GM12801 (cell line): ENCODE measurements around the gene LCE1F.

Source experiments
- TF ChIP-seq, protein P1 (sequence below): IDR thresholded peaks from one replicate; pipeline ENCODE4 v1.5.1; 2011; ENCODE audit warnings: control low read depth; ENCODE audit not compliant: insufficient read length; ENCODE audit errors: extremely low read depth

LCE1F gene

GRCh38 chr1:152743371-152744145 lies 31.4 kb upstream of the LCE1F start:
- TF ChIP-seq, protein P1, sequence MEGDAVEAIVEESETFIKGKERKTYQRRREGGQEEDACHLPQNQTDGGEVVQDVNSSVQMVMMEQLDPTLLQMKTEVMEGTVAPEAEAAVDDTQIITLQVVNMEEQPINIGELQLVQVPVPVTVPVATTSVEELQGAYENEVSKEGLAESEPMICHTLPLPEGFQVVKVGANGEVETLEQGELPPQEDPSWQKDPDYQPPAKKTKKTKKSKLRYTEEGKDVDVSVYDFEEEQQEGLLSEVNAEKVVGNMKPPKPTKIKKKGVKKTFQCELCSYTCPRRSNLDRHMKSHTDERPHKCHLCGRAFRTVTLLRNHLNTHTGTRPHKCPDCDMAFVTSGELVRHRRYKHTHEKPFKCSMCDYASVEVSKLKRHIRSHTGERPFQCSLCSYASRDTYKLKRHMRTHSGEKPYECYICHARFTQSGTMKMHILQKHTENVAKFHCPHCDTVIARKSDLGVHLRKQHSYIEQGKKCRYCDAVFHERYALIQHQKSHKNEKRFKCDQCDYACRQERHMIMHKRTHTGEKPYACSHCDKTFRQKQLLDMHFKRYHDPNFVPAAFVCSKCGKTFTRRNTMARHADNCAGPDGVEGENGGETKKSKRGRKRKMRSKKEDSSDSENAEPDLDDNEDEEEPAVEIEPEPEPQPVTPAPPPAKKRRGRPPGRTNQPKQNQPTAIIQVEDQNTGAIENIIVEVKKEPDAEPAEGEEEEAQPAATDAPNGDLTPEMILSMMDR = no peak

- TF ChIP-seq, protein P1 = no peak
Observed at GRCh38 chr1:152745289-152745704, 29.6 kb upstream of the LCE1F start.

DNA sequence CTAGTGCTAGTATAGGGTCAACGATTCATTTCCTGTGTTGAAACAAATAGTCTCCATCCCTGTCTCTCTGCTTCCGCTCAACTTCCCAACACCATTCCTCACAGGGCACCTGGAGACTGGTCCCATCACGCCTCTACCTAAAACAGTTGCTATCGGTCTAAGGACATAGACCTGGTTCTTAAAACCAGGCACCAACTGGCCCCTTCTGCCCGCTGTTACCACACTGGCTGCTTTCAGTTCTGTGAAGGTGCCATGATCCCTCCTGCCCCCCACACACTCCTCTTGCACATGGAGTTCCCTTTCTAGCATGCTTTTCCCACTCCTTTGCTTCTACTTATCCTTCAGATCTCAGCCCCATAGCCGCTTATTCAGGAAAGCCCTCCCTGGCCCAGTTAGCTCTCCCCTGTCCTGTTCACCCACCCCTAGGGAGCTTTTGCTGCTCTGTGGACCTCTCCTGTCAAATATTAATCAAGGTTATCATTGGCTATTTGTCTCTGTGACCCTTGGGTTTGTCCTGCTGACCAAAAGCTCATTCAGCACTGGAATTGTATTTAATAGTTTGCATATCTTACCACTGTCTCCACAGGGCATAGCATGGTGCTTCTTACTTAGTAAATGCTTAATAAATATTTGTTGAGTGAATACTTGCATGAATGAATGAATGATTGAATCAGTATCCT lies 29.0 kb upstream of the LCE1F start:
- TF ChIP-seq, protein P1 = no peak

GRCh38 chr1:152747831-152748230 lies 27.1 kb upstream of the LCE1F start:
- TF ChIP-seq, protein P1 = no peak

GRCh38 chr1:152752225-152752624 lies 22.7 kb upstream of the LCE1F start:
- TF ChIP-seq, protein P1 = no peak

GRCh38 chr1:152753586-152753985 lies 21.4 kb upstream of the LCE1F start:
- TF ChIP-seq, protein P1 = no peak

- TF ChIP-seq, protein P1 = no peak
Observed at GRCh38 chr1:152756872-152757271, 18.1 kb upstream of the LCE1F start.
